DOHH2 (cell line): ENCODE measurements around the gene EIF4E3.

Source experiments
- H3F3A ChIP-seq: fragments of 200-600 bp; sonication (generic), shearing (Covaris generic); 2 replicates; pipeline ENCODE4 v1.6.0; 2016; ENCODE audit warnings: antibody characterized with exemption, mild to moderate bottlenecking; ENCODE audit not compliant: control insufficient read depth, insufficient read depth
- H3K27ac ChIP-seq: fragments of 200-600 bp; sonication (generic); 2 replicates; pipeline ENCODE4 v1.5.1; 2014; ENCODE audit warnings: low read depth, mild to moderate bottlenecking, low read length, moderate library complexity
- H3K27me3 ChIP-seq: fragments of 200-600 bp; sonication (generic); 2 replicates; pipeline ENCODE4 v1.6.1; 2014; ENCODE audit warnings: mild to moderate bottlenecking, low read length, mixed read lengths; ENCODE audit not compliant: control insufficient read depth
- H3K36me3 ChIP-seq: fragments of 200-600 bp; sonication (generic); 2 replicates; pipeline ENCODE4 v1.6.1; 2014; ENCODE audit warnings: mild to moderate bottlenecking, low read length, moderate library complexity, mixed read lengths; ENCODE audit not compliant: control insufficient read depth
- H3K4me1 ChIP-seq: fragments of 200-600 bp; sonication (generic); 2 replicates; pipeline ENCODE4 v1.6.1; 2014; ENCODE audit warnings: mild to moderate bottlenecking, low read length, mixed read lengths; ENCODE audit not compliant: control insufficient read depth
- H3K4me2 ChIP-seq: fragments of 200-600 bp; sonication (generic); 2 replicates; pipeline ENCODE4 v1.6.0; 2014; ENCODE audit warnings: mild to moderate bottlenecking, low read length, moderate library complexity
- H3K4me3 ChIP-seq: fragments of 200-600 bp; sonication (generic); 2 replicates; pipeline ENCODE4 v1.5.1; 2014; ENCODE audit warnings: mild to moderate bottlenecking, low read length, mixed read lengths
- H3K79me2 ChIP-seq: fragments of 200-600 bp; sonication (generic); 2 replicates; pipeline ENCODE4 v1.6.1; 2014; ENCODE audit warnings: mild to moderate bottlenecking, low read length, mixed read lengths; ENCODE audit not compliant: control insufficient read depth
- H3K9me2 ChIP-seq: fragments of 200-600 bp; sonication (generic); replicated peaks from 2 replicates; pipeline ENCODE4 v1.6.1; 2014; ENCODE audit warnings: mild to moderate bottlenecking, low read length, mixed read lengths; ENCODE audit not compliant: control insufficient read depth
- H3K9me3 ChIP-seq: fragments of 200-600 bp; sonication (generic); 2 replicates; pipeline ENCODE4 v1.6.1; 2014; ENCODE audit warnings: antibody characterized with exemption, low read length, mixed read lengths; ENCODE audit not compliant: control insufficient read depth, insufficient read depth
- H4K20me1 ChIP-seq: fragments of 200-600 bp; sonication (generic); 2 replicates; pipeline ENCODE4 v1.6.0; 2014; ENCODE audit warnings: low read depth, mild to moderate bottlenecking, antibody characterized with exemption, low read length, moderate library complexity; ENCODE audit not compliant: control insufficient read depth, insufficient read depth
- EZH2phosphoT487 ChIP-seq: fragments of 200-600 bp; sonication (generic); IDR thresholded peaks from 2 replicates; pipeline ENCODE4 v1.6.1; 2017; ENCODE audit warnings: borderline replicate concordance, mild to moderate bottlenecking, antibody characterized with exemption, low read length, moderate library complexity, mixed read lengths
- TF ChIP-seq, protein P1 (sequence below): fragments of 200-600 bp; sonication (generic); IDR thresholded peaks from one replicate; pipeline ENCODE4 v1.5.1; 2014; ENCODE audit warnings: antibody characterized with exemption, mild to moderate bottlenecking, low read depth, low read length; ENCODE audit not compliant: poor library complexity, severe bottlenecking

The EIF4E3 gene

DNA sequence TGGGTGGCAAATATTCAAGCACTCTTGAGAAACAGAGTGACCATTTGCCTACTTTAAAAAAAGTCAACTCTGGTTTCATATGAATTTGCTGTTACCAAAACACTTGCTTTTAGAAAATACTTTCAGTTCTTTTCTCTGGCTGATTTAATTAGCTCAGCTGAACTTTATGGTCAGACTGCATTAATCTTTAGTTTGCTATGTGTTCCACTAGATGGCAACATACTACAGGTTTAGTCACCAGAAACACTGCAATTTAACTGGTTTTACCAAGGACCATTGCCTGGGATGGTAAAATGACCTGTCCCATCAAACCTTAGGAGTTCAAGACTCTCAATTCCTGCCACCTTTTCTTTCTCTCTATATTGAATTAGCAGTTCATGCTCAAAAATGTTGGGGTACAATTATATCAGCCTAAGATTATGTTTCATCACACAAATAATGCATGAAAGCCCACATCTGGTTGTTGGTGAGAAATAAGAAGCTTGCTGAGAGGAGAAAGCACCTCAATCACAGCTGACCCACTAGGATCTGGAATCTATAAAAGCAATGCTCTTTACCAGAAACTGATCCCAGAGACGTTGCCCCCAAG is 14.2 kb downstream of the EIF4E3 start:
- Histone ChIP-seq H3K4me3 (no peak overlapping the region), H3K27ac (no peak overlapping the region), H3F3A (no peaks in the 10 kb centered on the region), H3K36me3 (no peaks in the 10 kb centered on the region), H3K9me3 (no peaks in the 10 kb centered on the region), H3K4me1 (no peaks in the 10 kb centered on the region), H3K4me2 (no peak overlapping the region), H3K27me3 (peaks cover 8% of the 10 kb centered on the region), H3K9me2 (no peaks in the 10 kb centered on the region), H4K20me1 (no peaks in the 10 kb centered on the region; the same call in 1 of the 2 replicates), H3K79me2 (no peaks in the 10 kb centered on the region)
- no peak for TF ChIP-seq EZH2phosphoT487
- TF ChIP-seq, protein P1, sequence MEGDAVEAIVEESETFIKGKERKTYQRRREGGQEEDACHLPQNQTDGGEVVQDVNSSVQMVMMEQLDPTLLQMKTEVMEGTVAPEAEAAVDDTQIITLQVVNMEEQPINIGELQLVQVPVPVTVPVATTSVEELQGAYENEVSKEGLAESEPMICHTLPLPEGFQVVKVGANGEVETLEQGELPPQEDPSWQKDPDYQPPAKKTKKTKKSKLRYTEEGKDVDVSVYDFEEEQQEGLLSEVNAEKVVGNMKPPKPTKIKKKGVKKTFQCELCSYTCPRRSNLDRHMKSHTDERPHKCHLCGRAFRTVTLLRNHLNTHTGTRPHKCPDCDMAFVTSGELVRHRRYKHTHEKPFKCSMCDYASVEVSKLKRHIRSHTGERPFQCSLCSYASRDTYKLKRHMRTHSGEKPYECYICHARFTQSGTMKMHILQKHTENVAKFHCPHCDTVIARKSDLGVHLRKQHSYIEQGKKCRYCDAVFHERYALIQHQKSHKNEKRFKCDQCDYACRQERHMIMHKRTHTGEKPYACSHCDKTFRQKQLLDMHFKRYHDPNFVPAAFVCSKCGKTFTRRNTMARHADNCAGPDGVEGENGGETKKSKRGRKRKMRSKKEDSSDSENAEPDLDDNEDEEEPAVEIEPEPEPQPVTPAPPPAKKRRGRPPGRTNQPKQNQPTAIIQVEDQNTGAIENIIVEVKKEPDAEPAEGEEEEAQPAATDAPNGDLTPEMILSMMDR = peak; percentile 65

DNA sequence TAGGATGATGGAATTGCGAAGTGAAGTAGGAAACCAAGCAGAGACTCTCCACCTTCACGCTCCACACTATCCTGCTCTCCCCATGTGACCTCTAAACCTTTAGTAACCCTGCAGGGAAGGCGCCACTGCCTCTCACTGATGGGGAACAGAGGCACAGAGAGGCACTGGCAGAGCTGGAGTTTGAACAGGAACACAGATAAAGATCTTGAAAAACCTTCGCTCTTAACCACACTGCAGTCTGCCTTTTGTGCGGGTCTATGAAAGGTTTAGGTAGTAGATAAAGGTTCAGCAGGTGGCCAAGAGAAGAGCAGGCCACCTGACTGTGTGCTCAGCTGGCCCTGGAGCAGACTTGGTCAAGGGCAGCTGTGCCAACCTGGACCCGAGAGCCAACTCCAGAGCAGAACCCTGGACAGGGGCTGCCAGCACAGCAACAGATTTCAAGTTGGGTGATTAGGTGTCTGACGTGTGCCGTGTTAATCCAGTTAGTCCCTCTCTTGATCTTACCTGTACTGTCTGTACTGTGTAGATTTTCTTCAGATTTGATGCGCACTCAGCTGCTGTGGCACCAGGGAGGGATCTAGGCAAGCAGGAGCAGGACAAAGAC is 15.2 kb downstream of the EIF4E3 start:
- Histone ChIP-seq H3K4me3 (no peak overlapping the region), H3K4me1 (no peaks in the 10 kb centered on the region), H3K27ac (no peak overlapping the region), H3K9me3 (no peaks in the 10 kb centered on the region), H3K4me2 (no peak overlapping the region), H3F3A (no peaks in the 10 kb centered on the region), H4K20me1 (no peaks in the 10 kb centered on the region; the same call in 1 of the 2 replicates), H3K27me3 (peaks cover 12% of the 10 kb centered on the region), H3K9me2 (no peaks in the 10 kb centered on the region), H3K79me2 (no peaks in the 10 kb centered on the region), H3K36me3 (no peaks in the 10 kb centered on the region)
- TF ChIP-seq, protein P1 = no peak

DNA sequence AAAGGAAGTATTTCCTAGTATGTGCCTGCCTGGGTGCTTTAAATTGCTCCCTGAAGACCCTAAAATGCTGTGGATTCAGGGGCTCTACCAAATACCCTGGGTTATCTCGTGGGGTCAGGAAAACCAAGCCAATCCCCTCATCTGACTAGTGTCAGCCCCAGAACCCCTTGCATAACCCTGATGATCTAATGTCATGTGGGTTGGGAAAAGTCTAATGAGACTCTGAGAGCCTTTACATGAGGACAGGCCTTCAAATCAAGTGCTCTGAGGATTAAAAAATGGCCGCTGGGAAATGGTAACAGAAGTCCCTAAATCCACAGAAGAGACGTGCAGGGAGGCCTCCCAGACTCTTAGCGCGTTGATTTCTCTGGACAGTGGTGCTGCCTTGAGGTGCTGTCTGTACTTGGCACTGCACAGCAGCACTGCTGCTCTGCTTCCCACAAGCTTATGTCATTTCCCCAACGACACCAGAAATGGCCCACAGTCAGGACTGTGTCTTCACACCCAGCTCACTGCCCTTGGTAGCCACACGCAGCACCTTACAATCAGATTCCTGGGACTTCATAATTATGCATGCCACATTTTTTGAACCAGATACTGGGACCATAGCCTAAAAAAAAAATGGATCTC is 16.6 kb downstream of the EIF4E3 start:
- no peaks in the 10 kb centered on the region for H3F3A ChIP-seq
- peaks cover 20% of the 10 kb centered on the region for H3K27me3 ChIP-seq
- no peak for TF ChIP-seq EZH2phosphoT487
- TF ChIP-seq, protein P1 = no peak
- no peaks in the 10 kb centered on the region for H3K4me1 ChIP-seq
- no peaks in the 10 kb centered on the region for H3K36me3 ChIP-seq
- no peak overlapping the region for H3K27ac ChIP-seq
- H3K9me2 ChIP-seq = no peaks in the 10 kb centered on the region
- H3K9me3 ChIP-seq = no peaks in the 10 kb centered on the region
- no peaks in the 10 kb centered on the region for H3K79me2 ChIP-seq
- no peak overlapping the region for H3K4me3 ChIP-seq
- H3K4me2 ChIP-seq = no peak overlapping the region
- H4K20me1 ChIP-seq = no peaks in the 10 kb centered on the region; the same call in 1 of the 2 replicates
